Activated T-cell treated with anti-CD3 and anti-CD28 coated beads for 24 hours (primary cell): ENCODE results near the gene EDN2.

Experiments
- DNase-seq: peaks from one replicate; pipeline ENCODE4 v3.0.0-alpha.2; 2020; ENCODE audit warnings: low read depth

Gene EDN2

DNA sequence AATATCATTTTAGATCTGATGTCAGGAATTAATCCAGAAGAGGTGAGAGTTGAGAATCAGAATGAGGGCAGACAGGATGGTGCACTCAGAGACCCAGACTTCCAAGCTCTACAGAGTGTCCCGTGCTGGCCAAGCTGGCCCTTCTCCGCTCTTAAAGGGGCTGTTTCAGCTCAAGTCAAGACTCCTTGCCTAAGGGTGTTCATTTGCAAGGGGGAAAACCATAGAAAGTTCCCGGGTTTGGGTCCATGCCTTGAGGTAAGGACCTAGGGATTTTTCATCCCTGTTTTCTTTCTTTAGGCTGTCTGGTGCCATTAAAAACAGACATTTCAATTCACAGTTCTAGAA, 47.5 kb downstream of the EDN2 start:
- no peak for DNase-seq

DNA sequence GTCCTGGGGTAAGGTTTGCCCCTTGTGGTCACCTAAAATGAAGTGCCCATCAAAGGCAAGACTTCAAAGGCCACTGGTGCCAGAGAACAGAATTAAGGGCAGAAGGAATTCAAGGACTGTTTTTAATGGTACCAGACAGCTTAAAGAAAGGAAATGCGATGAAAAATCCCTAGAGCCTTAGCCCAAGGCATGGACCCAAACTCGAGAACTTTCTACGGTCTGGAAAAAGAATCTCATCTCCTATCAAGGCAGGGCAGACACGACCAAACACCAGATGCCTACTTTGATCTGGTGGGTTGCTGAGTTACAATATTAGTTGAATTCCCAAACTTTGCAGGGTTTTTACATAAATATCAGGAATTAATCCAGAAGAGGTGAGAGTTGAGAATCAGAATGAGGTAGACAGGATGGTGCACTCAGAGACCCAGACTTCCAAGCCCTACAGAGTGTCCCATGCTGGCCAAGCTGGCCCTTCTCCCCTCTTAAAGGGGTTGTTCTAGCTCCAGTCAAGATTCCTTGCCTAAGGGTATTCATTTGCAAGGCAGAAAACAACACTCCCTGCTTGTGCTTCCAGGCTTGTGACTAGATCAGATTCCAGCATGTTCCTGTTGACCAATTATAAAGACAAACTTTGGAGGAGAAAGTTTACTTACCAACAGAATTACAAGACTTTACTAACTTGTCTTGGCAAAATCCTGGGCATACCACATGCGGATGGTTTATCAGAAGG, 48.0 kb downstream of the EDN2 start:
- DNase-seq: no peak

DNA sequence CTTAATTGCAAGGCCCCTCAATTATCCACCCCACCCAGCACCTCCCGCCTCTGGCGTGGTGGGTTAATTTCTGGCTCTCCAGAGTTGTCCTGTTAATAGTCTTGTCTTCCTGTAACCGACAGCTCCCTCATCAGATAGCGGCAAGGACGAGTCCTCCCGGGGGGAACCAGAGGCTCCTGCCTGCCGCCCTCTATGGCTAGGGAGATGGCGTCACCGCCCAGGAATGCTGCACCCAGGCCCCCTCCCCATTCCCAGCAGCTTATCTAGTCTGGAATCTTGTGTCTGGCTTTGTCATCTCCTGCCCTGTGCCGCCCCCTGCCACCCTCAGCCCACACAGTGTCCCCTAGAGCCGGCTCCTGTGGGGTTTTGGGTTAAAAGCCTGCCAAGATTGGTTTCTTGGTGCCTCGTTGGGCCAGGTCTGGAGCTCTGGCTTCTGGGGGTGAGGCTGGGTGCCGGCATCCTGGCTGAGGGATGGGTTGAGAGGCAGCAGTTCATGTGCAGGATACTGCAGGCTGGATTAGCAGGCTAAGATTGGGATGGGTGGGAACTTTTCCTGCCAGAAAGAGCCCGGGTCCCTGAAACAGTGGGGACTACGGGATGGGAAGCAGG, 48.8 kb downstream of the EDN2 start:
- DNase-seq: no peak

DNA sequence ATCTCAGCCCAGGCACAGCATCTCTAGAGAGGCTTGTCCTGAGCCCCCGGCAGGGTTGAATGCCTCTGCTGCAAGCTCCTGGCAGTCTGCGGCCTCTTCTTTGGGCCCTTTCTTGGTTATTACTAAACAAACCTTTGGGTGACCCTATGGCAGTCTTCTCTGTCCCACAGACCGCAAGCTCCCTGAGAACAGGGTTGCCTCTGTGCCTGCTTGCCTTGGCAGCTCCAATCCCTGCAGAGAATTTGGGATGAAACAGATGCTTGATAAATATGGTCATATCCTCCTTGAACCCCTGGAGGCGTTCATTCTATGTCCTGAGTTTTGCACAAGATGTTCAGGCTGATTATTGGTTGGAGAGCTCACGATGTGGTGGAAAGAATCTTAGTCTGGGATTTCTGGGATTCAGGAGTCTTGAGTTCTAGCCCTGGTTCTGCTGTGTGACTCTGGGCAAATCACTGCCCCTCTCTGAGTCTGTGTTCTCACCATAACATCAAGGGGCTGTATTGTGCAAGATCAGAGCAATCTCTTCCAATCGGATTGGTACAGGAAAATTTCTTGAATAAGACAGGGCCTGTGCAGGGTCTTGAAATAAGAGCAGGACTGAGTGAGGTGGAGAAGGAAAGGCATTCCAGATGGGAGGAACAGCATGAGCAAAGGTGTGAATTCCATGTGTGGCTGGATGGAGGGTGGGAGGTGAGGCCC, 49.6 kb downstream of the EDN2 start:
- no peak for DNase-seq

DNA sequence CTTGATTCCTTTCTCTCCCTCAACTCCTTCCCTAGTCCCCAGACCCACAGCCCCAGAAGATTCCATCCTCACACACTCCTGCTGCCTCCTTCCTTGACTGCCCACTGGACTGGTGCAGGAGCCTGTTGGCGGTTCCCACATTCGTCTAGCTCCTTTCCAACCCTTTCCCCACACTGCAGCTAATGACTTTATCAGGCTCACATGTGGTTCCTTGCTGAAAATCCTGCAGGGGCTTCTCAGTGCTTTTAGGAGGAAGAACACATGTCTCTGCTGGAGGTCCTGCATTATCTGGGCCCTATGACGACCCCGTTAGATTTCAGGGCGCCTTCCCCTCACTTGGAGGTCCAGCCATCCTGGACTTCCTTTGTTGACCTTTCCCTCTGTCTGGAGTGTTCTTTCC, 50.2 kb downstream of the EDN2 start:
- DNase-seq: no peak

DNA sequence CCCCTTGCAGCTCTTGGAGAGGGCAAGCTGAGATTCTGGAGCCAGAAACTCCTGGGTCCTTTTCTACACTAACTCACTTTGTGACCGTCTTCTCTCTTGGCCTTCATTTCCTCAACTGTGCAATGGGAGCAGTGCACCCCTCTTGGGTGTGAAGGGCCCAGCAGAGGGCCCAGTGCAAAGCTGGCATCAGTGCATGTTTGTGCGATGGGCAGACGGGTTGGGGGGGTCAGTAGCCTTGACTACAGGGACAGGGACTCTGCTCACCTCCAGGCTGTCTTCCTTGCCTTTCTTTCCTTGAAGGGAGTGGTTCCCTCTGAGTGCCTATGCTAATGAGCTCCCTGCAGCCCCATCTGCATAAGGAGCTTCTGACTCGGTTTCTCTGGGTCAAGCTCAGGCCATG, 51.0 kb downstream of the EDN2 start:
- DNase-seq: no peak

DNA sequence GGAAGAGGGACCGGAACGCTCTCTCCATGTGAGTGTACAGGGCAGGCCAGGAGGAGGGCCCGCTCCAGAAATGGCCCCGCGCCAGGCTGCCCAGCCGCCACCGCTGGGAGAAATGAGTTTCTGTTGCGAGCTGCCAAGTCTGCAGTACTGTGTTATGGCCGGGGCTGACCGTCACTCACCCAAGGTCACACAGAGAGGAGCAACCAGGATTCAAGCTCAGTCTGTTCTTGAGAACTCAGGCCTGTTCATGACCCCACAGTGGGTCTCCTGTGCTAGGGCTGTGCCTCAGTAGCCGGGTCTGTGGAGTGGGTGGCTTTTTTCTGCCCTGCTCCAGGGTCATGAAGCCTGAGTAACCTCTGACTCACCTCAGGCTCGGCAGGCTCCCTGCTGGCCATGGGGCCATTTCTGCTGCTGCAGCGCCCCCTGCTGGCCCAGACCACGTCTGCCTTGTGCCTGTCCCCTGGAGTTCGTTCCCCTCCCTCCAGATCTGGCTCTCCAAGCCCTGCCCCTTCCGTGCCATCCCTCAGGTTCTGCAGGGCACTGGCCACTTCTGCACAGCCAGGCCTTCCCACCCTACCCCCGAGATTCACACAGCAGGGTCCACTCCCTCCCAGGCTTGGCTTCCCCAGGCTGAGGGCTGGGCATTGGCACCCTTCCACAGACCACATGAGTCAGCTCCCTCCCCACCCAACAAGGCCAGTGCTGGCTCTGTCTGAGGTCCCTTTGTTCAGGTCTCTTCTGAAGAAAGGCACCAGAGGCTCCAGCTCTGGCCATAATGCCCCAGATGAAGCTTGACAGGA, 51.8 kb downstream of the EDN2 start:
- peak; percentile 58 for DNase-seq

DNA sequence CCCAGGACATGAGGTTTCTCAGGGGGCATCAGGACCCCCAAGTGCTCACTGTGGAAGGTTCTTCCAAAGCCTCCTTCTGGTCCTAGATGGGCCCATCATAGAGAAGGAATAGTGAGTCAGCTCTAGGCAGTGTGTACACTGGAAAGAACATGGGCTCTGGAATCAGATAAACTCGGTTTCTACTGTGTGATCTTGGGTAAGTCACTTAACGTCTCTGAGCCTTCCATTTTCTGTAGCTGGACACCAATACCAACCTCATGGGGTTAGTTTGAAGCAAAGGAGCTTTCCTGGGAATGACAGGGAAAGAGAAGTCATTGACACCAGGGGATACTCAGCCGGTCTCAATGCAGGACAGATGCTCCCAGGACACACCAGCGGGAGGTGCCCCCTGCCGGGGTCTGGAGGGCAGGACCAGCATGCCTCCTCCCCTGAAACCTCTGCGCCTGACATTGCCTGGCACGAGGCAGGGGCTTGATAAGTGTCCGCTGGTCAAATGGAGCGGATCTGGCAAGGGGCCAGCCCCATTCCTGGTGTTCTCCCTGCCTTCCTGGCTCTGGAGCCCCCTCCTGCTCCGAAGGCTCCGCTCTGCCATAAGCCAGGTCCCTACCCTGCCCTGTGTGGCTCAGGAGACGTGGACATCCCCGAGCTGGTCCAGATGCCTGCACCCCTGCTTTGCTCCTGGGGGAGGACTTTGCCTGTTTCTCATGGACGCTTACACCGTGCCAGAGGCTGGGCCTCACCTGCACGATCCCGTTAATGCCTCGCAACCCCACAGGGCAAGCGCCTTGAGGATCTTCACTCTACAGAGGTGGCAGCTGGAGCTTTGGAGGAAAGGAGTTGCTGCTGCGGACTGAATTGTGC, 52.8 kb downstream of the EDN2 start:
- DNase-seq: no peak

DNA sequence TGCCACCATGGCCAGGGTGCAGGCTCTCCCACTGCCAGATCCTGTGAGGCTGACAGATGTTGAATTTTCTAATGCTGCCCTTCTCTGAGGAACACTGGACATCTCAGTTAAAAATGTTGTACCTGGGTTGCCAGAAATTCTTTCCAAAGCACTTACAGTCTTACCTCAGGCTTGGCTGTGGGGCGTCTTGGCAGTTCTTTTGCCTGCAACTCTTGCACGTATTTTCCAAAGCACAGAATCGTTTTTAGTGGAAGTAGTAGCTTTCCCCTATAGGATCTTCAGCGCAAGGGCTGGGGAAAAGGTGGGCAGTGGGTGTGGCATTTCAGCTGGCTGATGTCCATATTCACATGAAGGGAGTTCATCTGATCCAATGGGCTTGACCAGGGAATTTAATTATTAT, 53.9 kb downstream of the EDN2 start:
- no peak for DNase-seq

DNA sequence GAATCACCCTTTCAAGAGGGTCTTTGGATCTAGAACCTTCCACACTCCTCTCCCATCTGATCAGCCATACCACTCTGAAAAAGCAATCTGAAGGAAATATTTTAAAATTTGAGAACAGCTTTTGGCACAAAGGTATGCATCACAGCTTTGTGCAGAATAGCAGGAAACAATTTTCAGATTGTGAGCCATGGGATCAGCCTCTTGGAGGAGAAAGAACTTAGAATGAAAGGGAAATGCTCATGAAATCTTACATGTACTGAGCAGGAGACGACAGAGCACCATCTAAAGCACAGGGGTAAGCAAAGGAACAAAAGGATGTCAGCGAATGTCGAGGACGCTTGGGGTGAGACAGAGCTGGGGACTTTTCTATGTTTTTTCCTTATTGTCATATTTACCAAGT, 54.4 kb downstream of the EDN2 start:
- DNase-seq: no peak

DNA sequence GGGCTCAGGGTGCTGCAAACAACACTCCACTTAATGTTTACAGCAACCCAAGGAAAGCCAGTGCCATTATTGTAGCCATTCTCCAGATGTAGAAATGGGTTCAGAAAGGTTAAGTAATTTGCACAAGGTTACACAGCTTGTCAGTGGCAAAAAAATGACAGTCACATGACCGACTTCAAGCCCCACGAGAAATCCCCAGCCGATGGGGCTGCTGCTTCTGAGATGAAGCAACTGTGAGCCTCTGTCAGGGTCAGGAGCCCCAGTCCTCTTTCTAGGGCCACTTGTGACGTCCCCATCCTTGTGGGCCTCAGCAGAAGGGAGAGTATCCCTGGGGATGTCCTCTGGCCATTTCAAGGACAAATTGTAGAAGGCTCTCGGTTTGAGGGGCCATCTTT, 54.8 kb downstream of the EDN2 start:
- DNase-seq: no peak
